Memory B cell (primary cell): ENCODE data around the gene HES6.

Experiments used
- ATAC-seq: fragments of 150-1000 bp; cut with Tn5 transposase; 2 replicates; pipeline ENCODE4 v1.10.0; 2021; ENCODE audit warnings: low read depth, mild to moderate bottlenecking, moderate library complexity
- DNase-seq, 2 donors: peaks; one replicate each; pipeline ENCODE4 v3.0.0; 2022; ENCODE audit warnings: low spot score in 2 of 2
- H3K27ac Mint-ChIP-seq: one replicate; pipeline ENCODE4 v1.8.0; 2022; ENCODE audit warnings: mild to moderate bottlenecking, moderate library complexity, mixed read lengths
- H3K27me3 Mint-ChIP-seq: one replicate; pipeline ENCODE4 v1.8.0; 2022; ENCODE audit warnings: mixed read lengths
- H3K36me3 Mint-ChIP-seq: one replicate; pipeline ENCODE4 v1.8.0; 2022; ENCODE audit warnings: mild to moderate bottlenecking, mixed read lengths
- H3K4me1 Mint-ChIP-seq: one replicate; pipeline ENCODE4 v1.8.0; 2022; ENCODE audit warnings: mixed read lengths
- H3K4me3 Mint-ChIP-seq: one replicate; pipeline ENCODE4 v1.8.0; 2022; ENCODE audit warnings: mild to moderate bottlenecking, moderate library complexity, mixed read lengths
- H3K9me3 Mint-ChIP-seq: one replicate; pipeline ENCODE4 v1.8.0; 2022; ENCODE audit warnings: mixed read lengths

Gene HES6

GRCh38 chr2:238252766-238253630, 13.2 kb upstream of the HES6 start:
- Mint-ChIP-seq H3K4me3 (no peak overlapping the region), H3K4me1 (peaks cover 1% of the 10 kb centered on the region), H3K27me3 (no peaks in the 10 kb centered on the region), H3K27ac (no peak overlapping the region), H3K9me3 (no peaks in the 10 kb centered on the region), H3K36me3 (peaks cover 20% of the 10 kb centered on the region)
- ATAC-seq (no peak), DNase-seq (no peak)

- H3K4me1 Mint-ChIP-seq: peaks cover 2% of the 10 kb centered on the region
- peaks cover 26% of the 10 kb centered on the region for H3K36me3 Mint-ChIP-seq
- ATAC-seq: no peak
- H3K9me3 Mint-ChIP-seq: no peaks in the 10 kb centered on the region
- no peak overlapping the region for H3K27ac Mint-ChIP-seq
- H3K4me3 Mint-ChIP-seq: no peak overlapping the region
- no peaks in the 10 kb centered on the region for H3K27me3 Mint-ChIP-seq
- no peak for DNase-seq
Measured at GRCh38 chr2:238251986-238252385, 12.1 kb upstream of the HES6 start.

DNA sequence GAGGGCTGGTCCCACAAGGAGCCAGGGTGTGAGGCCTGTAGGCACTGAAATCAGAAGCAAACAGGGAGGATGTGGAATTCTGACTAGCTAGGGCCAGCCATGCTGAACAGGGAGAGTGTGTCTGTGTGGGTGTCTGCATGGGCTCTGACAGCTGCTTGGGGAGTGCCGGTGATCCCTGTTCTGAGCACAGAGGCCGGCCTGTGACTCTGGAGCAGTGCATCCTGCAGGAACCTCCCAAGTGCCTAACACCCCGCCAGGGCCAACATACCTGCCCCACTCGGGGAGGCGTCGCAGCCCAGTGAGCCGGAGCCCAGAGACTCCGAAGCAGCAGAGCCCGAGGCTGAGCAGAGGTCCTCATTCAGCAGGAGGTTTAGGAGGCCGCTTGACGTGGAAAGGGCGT, 11.5 kb upstream of the HES6 start:
- H3K4me3 Mint-ChIP-seq: no peak overlapping the region
- H3K27ac Mint-ChIP-seq: no peak overlapping the region
- H3K4me1 Mint-ChIP-seq: peaks cover 2% of the 10 kb centered on the region
- H3K27me3 Mint-ChIP-seq: no peaks in the 10 kb centered on the region
- DNase-seq (no peak), ATAC-seq (no peak)
- H3K36me3 Mint-ChIP-seq: peaks cover 26% of the 10 kb centered on the region
- H3K9me3 Mint-ChIP-seq: no peaks in the 10 kb centered on the region

DNA sequence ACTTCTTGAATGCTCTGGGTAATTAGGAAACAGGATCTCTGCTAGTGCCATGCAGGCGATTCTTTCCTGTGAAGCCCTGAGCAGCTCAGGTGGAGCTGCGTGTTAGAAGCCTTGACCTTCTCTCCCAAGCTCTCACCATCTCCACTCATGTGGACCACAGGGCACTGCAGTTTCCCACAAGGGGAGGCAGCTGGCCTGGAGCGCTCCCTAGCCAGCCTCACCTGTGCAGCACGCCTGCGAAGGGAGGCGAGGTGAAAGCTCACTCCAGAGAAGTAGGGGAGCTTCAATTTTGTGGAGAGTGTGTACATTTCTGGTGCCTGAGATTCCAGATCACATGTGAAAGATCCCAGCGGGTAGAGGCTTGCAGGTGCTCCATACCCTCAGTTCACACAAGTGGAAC, 11.1 kb upstream of the HES6 start:
- Mint-ChIP-seq H3K4me1 (peaks cover 2% of the 10 kb centered on the region), H3K27ac (no peak overlapping the region), H3K4me3 (no peak overlapping the region), H3K36me3 (peaks cover 30% of the 10 kb centered on the region), H3K9me3 (no peaks in the 10 kb centered on the region), H3K27me3 (no peaks in the 10 kb centered on the region)
- ATAC-seq: no peak
- no peak for DNase-seq

DNA sequence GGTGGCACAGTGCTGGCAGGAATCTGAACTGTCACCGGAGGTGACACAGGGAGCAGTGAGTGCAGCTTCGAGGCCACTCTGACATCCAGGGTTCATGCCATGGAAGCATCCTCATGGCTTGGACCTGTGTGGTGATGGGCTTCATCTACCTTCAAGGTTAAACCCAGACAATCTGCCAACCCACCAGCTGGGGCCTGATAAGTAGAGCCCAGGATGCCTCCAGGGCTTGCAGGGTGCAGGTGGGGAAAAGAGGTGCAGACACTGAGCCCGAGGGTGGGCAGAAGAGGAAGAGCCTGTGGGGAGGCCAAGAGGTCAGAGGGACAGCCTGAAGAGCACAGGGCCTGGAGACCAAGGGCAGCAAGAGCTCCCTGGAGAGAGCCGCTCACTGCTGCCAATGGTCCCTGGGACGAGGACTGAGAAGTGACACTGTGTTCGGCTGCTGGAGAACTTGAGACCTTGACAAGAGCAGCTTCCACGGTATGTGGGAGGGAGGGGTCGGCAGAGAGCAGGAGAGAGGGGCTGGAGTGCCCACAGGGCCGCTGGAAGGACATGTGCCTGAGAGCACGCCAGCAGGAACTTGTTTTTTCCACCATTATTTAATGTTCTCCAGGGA, 8.1 kb upstream of the HES6 start:
- Mint-ChIP-seq H3K4me1 (peaks cover 2% of the 10 kb centered on the region), H3K27ac (no peak overlapping the region), H3K4me3 (no peak overlapping the region), H3K36me3 (peaks cover 22% of the 10 kb centered on the region), H3K27me3 (no peaks in the 10 kb centered on the region), H3K9me3 (no peaks in the 10 kb centered on the region)
- DNase-seq: no peak
- no peak for ATAC-seq

GRCh38 chr2:238247002-238247822, 7.4 kb upstream of the HES6 start:
- no peak overlapping the region for H3K27ac Mint-ChIP-seq
- H3K4me3 Mint-ChIP-seq: no peak overlapping the region
- ATAC-seq (no peak), DNase-seq (no peak)
- H3K9me3 Mint-ChIP-seq: no peaks in the 10 kb centered on the region
- no peaks in the 10 kb centered on the region for H3K27me3 Mint-ChIP-seq
- peaks cover 21% of the 10 kb centered on the region for H3K36me3 Mint-ChIP-seq
- peaks cover 2% of the 10 kb centered on the region for H3K4me1 Mint-ChIP-seq

- DNase-seq: no peak
- H3K9me3 Mint-ChIP-seq: no peaks in the 10 kb centered on the region
- peaks cover 15% of the 10 kb centered on the region for H3K36me3 Mint-ChIP-seq
- H3K27ac Mint-ChIP-seq: no peak overlapping the region
- H3K4me3 Mint-ChIP-seq: no peak overlapping the region
- H3K27me3 Mint-ChIP-seq: peaks cover 2% of the 10 kb centered on the region
- peaks cover 5% of the 10 kb centered on the region for H3K4me1 Mint-ChIP-seq
- no peak for ATAC-seq
Measured at GRCh38 chr2:238244151-238244550, 4.3 kb upstream of the HES6 start.

GRCh38 chr2:238243496-238244076, 3.7 kb upstream of the HES6 start:
- no peaks in the 10 kb centered on the region for H3K9me3 Mint-ChIP-seq
- peaks cover 5% of the 10 kb centered on the region for H3K4me1 Mint-ChIP-seq
- no peak for DNase-seq
- peaks cover 15% of the 10 kb centered on the region for H3K36me3 Mint-ChIP-seq
- H3K4me3 Mint-ChIP-seq: no peak overlapping the region
- peaks cover 2% of the 10 kb centered on the region for H3K27me3 Mint-ChIP-seq
- ATAC-seq: no peak
- no peak overlapping the region for H3K27ac Mint-ChIP-seq

GRCh38 chr2:238242731-238243495, 3.1 kb upstream of the HES6 start:
- Mint-ChIP-seq H3K27ac (no peak overlapping the region), H3K9me3 (no peaks in the 10 kb centered on the region), H3K4me3 (no peak overlapping the region), H3K4me1 (peaks cover 3% of the 10 kb centered on the region), H3K27me3 (peaks cover 2% of the 10 kb centered on the region), H3K36me3 (peaks cover 12% of the 10 kb centered on the region)
- ATAC-seq: no peak
- DNase-seq: no peak

GRCh38 chr2:238241970-238242369, 2.1 kb upstream of the HES6 start:
- ATAC-seq (no peak), DNase-seq (no peak)
- Mint-ChIP-seq H3K9me3 (no peaks in the 10 kb centered on the region), H3K36me3 (peaks cover 7% of the 10 kb centered on the region), H3K27ac (no peak overlapping the region), H3K27me3 (peaks cover 2% of the 10 kb centered on the region), H3K4me3 (peak overlapping the region; percentile 67), H3K4me1 (peaks cover 3% of the 10 kb centered on the region)

GRCh38 chr2:238240757-238241711, 1.2 kb upstream of the HES6 start:
- DNase-seq (no peak), ATAC-seq (no peak)
- Mint-ChIP-seq H3K4me3 (peak overlapping the region; percentile 99), H3K4me1 (peaks cover 3% of the 10 kb centered on the region), H3K27ac (no peak overlapping the region), H3K36me3 (peaks cover 4% of the 10 kb centered on the region), H3K27me3 (peaks cover 7% of the 10 kb centered on the region), H3K9me3 (no peaks in the 10 kb centered on the region)

- no peak overlapping the region for H3K27ac Mint-ChIP-seq
- ATAC-seq (peak; percentile 34), DNase-seq (peak in 1 of 2 donors; percentile 14)
- peaks cover 16% of the 10 kb centered on the region for H3K27me3 Mint-ChIP-seq
- peaks cover 10% of the 10 kb centered on the region for H3K4me1 Mint-ChIP-seq
- H3K9me3 Mint-ChIP-seq: no peaks in the 10 kb centered on the region
- H3K36me3 Mint-ChIP-seq: peaks cover 2% of the 10 kb centered on the region
- H3K4me3 Mint-ChIP-seq: peak overlapping the region; percentile 67
Measured at GRCh38 chr2:238239543-238239862, 335 bp downstream of the HES6 start.
